ENCODE data around the gene C1QTNF3.

C1QTNF3 gene

GRCh38 chr5:33978306-33978705 lies 64.7 kb downstream of the C1QTNF3 start:
- no peak for DNase-seq (ENCODE audit: low read depth)
- TF ChIP-seq, protein P1, sequence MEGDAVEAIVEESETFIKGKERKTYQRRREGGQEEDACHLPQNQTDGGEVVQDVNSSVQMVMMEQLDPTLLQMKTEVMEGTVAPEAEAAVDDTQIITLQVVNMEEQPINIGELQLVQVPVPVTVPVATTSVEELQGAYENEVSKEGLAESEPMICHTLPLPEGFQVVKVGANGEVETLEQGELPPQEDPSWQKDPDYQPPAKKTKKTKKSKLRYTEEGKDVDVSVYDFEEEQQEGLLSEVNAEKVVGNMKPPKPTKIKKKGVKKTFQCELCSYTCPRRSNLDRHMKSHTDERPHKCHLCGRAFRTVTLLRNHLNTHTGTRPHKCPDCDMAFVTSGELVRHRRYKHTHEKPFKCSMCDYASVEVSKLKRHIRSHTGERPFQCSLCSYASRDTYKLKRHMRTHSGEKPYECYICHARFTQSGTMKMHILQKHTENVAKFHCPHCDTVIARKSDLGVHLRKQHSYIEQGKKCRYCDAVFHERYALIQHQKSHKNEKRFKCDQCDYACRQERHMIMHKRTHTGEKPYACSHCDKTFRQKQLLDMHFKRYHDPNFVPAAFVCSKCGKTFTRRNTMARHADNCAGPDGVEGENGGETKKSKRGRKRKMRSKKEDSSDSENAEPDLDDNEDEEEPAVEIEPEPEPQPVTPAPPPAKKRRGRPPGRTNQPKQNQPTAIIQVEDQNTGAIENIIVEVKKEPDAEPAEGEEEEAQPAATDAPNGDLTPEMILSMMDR (IDR thresholded peaks at IDR 0.05; ENCODE audit: insufficient read depth, low read depth, low read length, missing control alignments): no peak
- H3K4me3 ChIP-seq (ENCODE audit: low read depth, low read length): no peak overlapping the region

- H3K4me3 ChIP-seq (ENCODE audit: low read depth, low read length): no peak overlapping the region
- TF ChIP-seq, protein P1 (IDR thresholded peaks at IDR 0.05; ENCODE audit: insufficient read depth, low read depth, low read length, missing control alignments): no peak
- DNase-seq (ENCODE audit: low read depth): no peak
These were observed 66.7 kb downstream of the C1QTNF3 start for GRCh38 chr5:33976307-33976706.

DNA sequence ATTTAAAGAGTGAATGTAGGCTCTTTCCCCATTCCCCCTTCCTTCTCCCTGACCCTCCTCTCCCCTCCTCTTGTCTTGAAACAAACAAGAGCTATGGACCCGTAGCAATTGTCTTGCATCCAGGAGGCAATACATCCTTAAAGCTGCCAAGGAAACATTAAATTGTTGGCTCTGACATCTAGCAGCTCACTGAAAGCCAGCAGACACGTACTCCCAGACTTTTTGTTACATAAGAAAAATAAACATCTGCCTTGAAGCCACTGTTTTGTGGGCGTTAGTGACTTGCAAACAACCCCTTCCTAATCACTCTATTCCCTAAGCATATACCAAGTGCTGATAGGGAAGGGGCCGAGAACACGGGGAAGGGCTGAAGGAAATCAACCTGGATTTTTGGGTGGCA lies 67.2 kb downstream of the C1QTNF3 start:
- no peak for DNase-seq (ENCODE audit: low read depth)
- no peak overlapping the region for H3K4me3 ChIP-seq (ENCODE audit: low read depth, low read length)
- TF ChIP-seq, protein P1 (IDR thresholded peaks at IDR 0.05; ENCODE audit: insufficient read depth, low read depth, low read length, missing control alignments): no peak

- peak; percentile 35 for DNase-seq (ENCODE audit: low read depth)
- no peak overlapping the region for H3K4me3 ChIP-seq (ENCODE audit: low read depth, low read length)
- TF ChIP-seq, protein P1 (IDR thresholded peaks at IDR 0.05; ENCODE audit: insufficient read depth, low read depth, low read length, missing control alignments): no peak
These were observed 69.7 kb downstream of the C1QTNF3 start for GRCh38 chr5:33973271-33973670.

DNA sequence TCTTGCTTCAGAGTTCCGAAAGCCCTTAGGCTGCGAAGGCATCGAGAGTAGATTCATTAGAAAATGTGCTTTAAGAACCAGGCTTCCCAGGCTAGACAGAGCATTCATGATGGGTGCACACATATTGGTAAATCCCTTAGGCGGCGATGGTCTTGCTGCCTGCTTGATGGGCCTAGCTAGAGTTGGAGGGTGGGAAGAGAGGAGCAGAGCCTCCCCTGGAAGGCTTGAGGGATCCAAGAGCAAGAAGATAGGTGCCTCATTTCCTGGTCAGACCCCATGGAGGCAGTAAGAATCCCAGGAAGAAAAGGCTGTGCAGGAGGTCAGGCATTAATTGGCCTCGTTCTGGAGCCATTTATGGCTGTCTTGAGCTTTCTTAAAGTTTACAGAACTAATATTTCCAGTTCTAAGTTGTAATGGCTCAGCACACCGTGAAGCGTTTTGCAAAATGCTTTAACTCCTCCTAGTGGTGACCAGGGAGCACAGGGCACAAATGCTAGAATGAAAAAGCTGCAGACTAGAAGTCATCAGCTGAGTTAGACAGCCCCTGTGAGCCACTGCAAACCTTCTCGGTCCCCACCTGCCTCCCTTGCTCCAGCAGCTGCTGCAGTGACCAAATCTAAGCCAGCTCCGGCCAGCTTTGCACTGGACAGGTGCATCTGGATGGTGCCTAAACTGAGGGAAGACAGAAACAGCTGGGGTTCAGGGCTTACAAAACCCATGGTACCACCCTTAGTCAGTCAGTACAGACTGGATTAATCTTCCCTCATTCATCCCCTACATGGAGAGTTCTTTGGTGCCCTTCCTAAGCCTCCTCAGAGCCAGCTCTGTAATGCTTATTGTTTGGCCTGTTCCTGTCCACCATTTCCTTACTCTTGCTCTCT lies 73.2 kb downstream of the C1QTNF3 start:
- TF ChIP-seq, protein P1 (IDR thresholded peaks at IDR 0.05; ENCODE audit: insufficient read depth, low read depth, low read length, missing control alignments): peak; percentile 84
- no peak overlapping the region for H3K4me3 ChIP-seq (ENCODE audit: low read depth, low read length)
- peak; percentile 65 for DNase-seq (ENCODE audit: low read depth)

DNA sequence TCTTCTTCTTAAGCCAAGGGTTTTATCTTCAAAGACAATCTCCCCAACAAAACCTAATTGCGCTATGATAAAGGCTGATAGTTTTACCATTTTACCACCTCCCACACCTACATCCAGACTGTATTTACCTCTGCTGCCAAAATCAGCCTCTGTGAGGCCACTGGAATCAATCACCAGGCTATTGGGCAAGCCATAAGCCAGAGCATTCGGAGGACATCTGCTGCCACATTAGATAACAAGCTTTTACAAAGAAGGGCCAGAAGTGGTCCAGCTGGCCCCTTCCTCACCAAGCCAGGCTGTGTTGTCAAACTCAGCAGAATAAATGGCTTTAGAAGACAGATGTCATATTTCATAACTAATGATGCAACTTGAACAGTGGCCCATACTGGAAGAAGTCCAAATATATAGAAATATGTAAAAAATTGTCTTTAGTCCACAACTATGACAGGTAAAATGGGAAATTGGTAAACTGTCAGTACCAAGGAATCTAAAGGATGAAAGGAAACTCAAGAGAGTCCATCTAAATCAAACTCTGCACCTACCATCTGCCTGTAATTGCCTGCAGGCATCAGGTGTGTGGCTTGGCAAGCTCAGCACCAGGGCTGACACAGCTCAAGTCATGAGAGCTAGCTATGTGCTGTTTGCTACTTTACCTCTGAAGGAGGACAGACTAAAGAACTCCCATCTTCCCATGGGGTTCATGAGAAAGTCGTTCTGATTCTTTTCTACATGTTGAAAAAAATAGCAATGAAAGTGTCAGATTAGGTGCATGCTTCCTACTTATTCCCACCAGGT lies 74.6 kb downstream of the C1QTNF3 start:
- no peak overlapping the region for H3K4me3 ChIP-seq (ENCODE audit: low read depth, low read length)
- no peak for DNase-seq (ENCODE audit: low read depth)
- TF ChIP-seq, protein P1 (IDR thresholded peaks at IDR 0.05; ENCODE audit: insufficient read depth, low read depth, low read length, missing control alignments): no peak
